Uterus (tissue), 4 donors: Measurements from ENCODE around the gene SGPP2. TPM values are rescaled to one million over a fixed set of nuclear protein-coding genes. Genes with fewer than 3 reads are reported as not detected.

Experiments
- DNase-seq, 2 donors: peaks; one replicate each; pipeline ENCODE4 v3.0.0-alpha.2; 2019 to 2020
- H3K27ac ChIP-seq, 2 donors: fragments of 200-600 bp; sonication (generic); 1 replicate in 1 of 2; 2 replicates in 1 of 2; pipeline ENCODE4 v1.5.1; 2016 to 2018
- H3K27me3 ChIP-seq, 2 donors: fragments of 200-600 bp; sonication (generic); one replicate each; pipeline ENCODE4 v1.5.1; 2018 to 2019; ENCODE audit warnings: control low read depth in 1 of 2
- H3K36me3 ChIP-seq, 2 donors: fragments of 200-600 bp; sonication (generic); one replicate each; pipeline ENCODE4 v1.5.1; 2019; ENCODE audit warnings: control low read depth in 1 of 2
- H3K4me1 ChIP-seq, 2 donors: fragments of 200-600 bp; sonication (generic); one replicate each; pipeline ENCODE4 v1.5.1; 2018 to 2019; ENCODE audit warnings: control low read depth in 1 of 2
- H3K4me3 ChIP-seq, 2 donors: fragments of 200-600 bp; sonication (generic); 1 replicate in 1 of 2; 2 replicates in 1 of 2; pipeline ENCODE4 v1.5.1; 2018 to 2019; ENCODE audit warnings: mild to moderate bottlenecking in 1 of 2
- H3K9me3 ChIP-seq, 2 donors: fragments of 200-600 bp; sonication (generic); one replicate each; pipeline ENCODE4 v1.5.1; 2019; ENCODE audit warnings: control low read depth in 1 of 2
- POLR2A ChIP-seq, 2 donors: fragments of 450-650 bp; IDR thresholded peaks; one replicate each; pipeline ENCODE4 v1.6.1; 2016; ENCODE audit warnings: antibody characterized with exemption in 2 of 2, mild to moderate bottlenecking in 1 of 2, moderate library complexity in 1 of 2
- intact Hi-C: fragments of 100-400 bp; cut with DNase I; formaldehyde crosslinking; loops from one replicate; pipeline ENCODE4 v1.15.1; 2023; ENCODE audit warnings: low total_unique reads
- total RNA-seq, 4 donors: library from RNA; depleted of rRNA in 3 of 4; stranded (reverse); fragments of >200 nt in 3 of 4; gene quantifications; one replicate each; pipeline versions ENCODE4 v1.1.0 to v1.2.4, GENCODE V29; 2014 to 2023
- TF ChIP-seq, protein P1 (sequence below), 4 experiments: fragments of 200-600 bp in 2 of 4; fragments of 450-650 bp in 2 of 4; sonication (generic) in 2 of 4; IDR thresholded peaks; one replicate each; pipeline ENCODE4 v1.5.1; 2016 to 2019; ENCODE audit warnings: antibody characterized with exemption in 4 of 4, mild to moderate bottlenecking in 2 of 4, moderate library complexity in 1 of 4
- donor health status: DM: yes; HTN: yes; CAD: no.

Gene SGPP2
- total RNA-seq, 4 donors from 2014 or later = under 0.01 to 8.6 (median 4.2) TPM; not detected in 1

DNA sequence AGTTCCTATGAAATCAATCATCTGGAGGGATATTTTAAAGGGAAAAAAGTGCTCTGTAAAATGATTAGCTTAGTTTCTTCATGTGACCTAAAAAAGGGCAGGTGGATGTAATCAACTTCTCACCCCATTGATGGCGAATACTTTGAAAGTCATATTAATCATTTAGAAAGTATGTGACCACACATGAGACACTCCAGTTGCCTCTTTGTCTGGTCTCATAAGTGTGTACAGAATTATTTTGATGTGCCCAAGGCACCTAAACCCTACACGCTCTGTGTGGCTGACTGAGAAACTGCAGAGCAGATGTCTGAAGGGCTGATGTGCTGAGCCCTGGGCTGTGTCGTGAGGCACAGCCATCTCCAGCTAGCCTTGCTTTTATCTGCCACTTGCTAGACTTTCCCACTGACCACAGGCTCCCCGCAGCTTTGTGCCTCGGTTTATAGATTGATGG lies 26.9 kb downstream of the SGPP2 start:
- Histone ChIP-seq H3K9me3 (no peaks in the 10 kb centered on the region), H3K27me3 (no peaks in the 10 kb centered on the region), H3K27ac (no peak overlapping the region), H3K4me1 (peaks cover 0 to 5% of the 10 kb centered on the region in 2 donors), H3K36me3 (no peaks in the 10 kb centered on the region), H3K4me3 (no peak overlapping the region)
- intact Hi-C loops = no loop called here
- DNase-seq = no peak
- TF ChIP-seq, protein P1, sequence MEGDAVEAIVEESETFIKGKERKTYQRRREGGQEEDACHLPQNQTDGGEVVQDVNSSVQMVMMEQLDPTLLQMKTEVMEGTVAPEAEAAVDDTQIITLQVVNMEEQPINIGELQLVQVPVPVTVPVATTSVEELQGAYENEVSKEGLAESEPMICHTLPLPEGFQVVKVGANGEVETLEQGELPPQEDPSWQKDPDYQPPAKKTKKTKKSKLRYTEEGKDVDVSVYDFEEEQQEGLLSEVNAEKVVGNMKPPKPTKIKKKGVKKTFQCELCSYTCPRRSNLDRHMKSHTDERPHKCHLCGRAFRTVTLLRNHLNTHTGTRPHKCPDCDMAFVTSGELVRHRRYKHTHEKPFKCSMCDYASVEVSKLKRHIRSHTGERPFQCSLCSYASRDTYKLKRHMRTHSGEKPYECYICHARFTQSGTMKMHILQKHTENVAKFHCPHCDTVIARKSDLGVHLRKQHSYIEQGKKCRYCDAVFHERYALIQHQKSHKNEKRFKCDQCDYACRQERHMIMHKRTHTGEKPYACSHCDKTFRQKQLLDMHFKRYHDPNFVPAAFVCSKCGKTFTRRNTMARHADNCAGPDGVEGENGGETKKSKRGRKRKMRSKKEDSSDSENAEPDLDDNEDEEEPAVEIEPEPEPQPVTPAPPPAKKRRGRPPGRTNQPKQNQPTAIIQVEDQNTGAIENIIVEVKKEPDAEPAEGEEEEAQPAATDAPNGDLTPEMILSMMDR (IDR thresholded peaks at IDR 0.05) = no peak
- TF ChIP-seq POLR2A (IDR thresholded peaks at IDR 0.05) = no peak

DNA sequence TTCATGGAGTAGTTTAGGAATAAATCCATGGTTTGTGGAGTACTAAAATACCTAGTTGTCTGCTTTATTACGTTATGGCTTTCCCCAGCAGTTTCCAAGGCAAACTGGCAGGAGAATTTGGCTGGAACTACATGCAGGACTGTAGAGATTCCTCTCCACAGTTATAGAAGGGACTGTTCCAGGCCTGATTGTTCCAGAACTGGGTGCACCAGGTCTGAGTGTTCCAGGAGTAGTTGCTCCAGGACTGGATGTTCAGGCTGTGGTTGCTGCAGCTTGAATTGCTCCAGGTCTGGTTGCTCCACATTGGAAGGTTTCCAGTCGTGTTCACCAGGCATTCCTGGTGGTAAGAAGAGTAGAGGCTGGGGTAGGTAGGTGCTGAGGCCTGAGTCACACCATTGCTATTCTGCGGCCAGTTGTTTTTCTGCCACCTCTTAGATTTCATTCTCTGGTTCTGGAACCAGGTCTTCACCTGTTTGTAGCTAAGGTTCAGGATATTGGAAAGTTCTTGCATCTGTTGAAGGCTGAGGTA lies 28.1 kb downstream of the SGPP2 start:
- peak in 1 of 2 donors; percentile 20 for DNase-seq
- Histone ChIP-seq H3K4me3 (no peak overlapping the region), H3K36me3 (no peaks in the 10 kb centered on the region), H3K4me1 (peaks cover 0 to 5% of the 10 kb centered on the region in 2 donors), H3K27me3 (no peaks in the 10 kb centered on the region), H3K27ac (no peak overlapping the region), H3K9me3 (no peaks in the 10 kb centered on the region)
- TF ChIP-seq, protein P1 (IDR thresholded peaks at IDR 0.05) = no peak
- no peak for TF ChIP-seq POLR2A (IDR thresholded peaks at IDR 0.05)
- intact Hi-C loops = no loop called here

DNA sequence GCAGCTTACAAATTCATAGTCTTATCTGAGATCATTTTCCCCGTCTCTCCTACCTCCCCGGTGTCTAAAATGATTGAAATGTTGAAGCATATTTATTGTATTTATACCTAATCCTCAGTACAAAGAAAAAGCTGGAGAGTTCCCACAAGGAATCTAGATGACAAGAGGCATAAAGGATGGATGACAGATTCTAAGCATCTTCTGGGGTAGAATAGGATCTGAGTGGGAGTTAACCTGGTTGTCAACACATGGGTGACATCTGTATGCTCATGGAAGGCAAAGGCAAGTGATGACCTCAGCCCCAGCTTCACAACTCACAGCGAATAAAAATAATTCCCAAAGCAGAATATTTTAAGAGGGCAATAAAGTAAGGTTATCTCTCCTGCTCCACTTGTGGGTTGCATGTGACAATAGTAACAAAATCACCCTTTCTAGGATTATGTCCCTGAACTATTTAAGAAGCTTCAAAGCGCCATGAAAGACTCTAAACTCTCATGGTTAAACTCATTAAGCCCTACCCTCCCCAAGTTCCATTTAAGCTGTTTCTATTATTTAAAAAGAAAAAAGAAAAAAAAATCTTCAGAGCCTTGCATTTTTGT lies 32.2 kb downstream of the SGPP2 start:
- H3K4me1 ChIP-seq = no peaks in the 10 kb centered on the region
- no peaks in the 10 kb centered on the region for H3K27me3 ChIP-seq
- H3K9me3 ChIP-seq = no peaks in the 10 kb centered on the region
- no peak for DNase-seq
- no peak for TF ChIP-seq POLR2A (IDR thresholded peaks at IDR 0.05)
- TF ChIP-seq, protein P1 (IDR thresholded peaks at IDR 0.05) = no peak
- H3K4me3 ChIP-seq = no peak overlapping the region
- H3K36me3 ChIP-seq = no peaks in the 10 kb centered on the region
- H3K27ac ChIP-seq = no peak overlapping the region
- intact Hi-C loops = no loop called here

DNA sequence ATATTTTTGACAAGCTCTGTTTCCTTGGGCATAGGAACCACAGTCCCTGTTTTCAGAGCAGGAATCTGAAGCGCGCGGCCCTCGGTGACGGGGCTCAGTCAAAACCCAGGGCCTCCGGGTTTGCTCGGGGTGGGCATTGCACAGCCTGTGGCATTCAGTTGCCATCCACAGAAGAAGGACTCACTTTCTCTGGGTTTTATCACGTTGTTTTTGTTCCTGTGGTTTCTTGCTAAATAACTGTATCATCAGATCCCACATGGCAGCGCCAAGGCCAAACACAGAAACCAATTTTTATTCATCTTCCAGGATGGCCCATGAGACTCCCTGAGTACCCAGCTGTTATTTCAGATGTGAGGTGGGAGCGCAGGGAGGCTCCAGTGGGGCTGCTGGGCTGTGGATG lies 35.6 kb downstream of the SGPP2 start:
- no peak for DNase-seq

DNA sequence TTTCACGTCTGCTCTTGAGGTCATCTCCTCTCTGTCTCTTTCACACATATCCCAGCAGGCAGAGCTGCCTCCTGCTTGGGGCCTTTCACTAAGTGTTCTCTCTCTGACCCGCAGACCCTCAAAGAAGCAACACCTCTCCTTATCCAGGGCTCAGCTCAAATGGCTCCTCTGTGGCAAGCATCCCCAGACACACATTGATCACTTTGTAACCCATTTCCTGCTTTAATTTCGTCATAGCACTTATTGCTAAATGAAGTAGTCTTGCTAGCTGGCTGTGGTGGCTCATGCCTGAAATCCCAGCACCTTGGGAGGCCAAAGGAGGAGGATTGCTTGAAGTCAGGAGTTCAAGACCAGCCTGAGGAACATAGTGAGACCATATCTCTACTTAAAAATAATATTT lies 41.4 kb downstream of the SGPP2 start:
- no peak overlapping the region for H3K27ac ChIP-seq
- H3K27me3 ChIP-seq = no peaks in the 10 kb centered on the region
- no peak overlapping the region for H3K4me3 ChIP-seq
- no peaks in the 10 kb centered on the region for H3K9me3 ChIP-seq
- no peak for DNase-seq
- H3K4me1 ChIP-seq = no peaks in the 10 kb centered on the region
- TF ChIP-seq, protein P1 (IDR thresholded peaks at IDR 0.05) = no peak
- TF ChIP-seq POLR2A (IDR thresholded peaks at IDR 0.05) = no peak
- H3K36me3 ChIP-seq = no peaks in the 10 kb centered on the region
- intact Hi-C loops = no loop called here

More for the DNA sequence above, 35.6 kb downstream of the SGPP2 start:
- intact Hi-C loops = no loop called here
- Histone ChIP-seq H3K9me3 (no peaks in the 10 kb centered on the region), H3K27ac (no peak overlapping the region), H3K36me3 (no peaks in the 10 kb centered on the region), H3K4me3 (no peak overlapping the region), H3K27me3 (no peaks in the 10 kb centered on the region), H3K4me1 (no peaks in the 10 kb centered on the region)
- TF ChIP-seq, protein P1 (IDR thresholded peaks at IDR 0.05) = no peak
- TF ChIP-seq POLR2A (IDR thresholded peaks at IDR 0.05) = no peak
